Measurements from ENCODE around the gene SLC48A1.

The SLC48A1 gene

DNA sequence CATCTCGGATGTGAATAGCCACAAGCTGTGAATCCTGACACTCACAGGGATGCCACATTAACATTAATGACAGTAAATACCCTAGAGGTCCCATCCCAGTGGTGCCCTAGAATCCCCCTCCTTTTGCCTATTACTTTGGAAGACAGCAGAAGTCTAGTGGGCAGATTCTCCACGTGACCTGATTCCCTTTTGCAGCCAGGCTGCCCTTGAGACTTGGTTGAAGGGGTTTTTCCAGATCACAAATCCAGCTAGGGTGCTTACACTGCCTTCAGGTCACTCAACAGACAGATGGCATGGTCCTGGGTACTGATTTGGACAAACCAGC lies 38.0 kb downstream of the SLC48A1 start:
- H3K9me2 ChIP-seq (ENCODE audit: low read depth, low read length), result no peaks in the 10 kb centered on the region
- H3K79me2 ChIP-seq (ENCODE audit: insufficient read depth, low read length), result peaks cover 19% of the 10 kb centered on the region
- no peaks in the 10 kb centered on the region for H4K20me1 ChIP-seq (ENCODE audit: insufficient read depth, low read length)
- H3K4me3 ChIP-seq (ENCODE audit: low read depth, low read length, poor library complexity, severe bottlenecking), result peak overlapping the region; percentile 61
- H3F3A ChIP-seq (ENCODE audit: insufficient read depth, low read length), result no peaks in the 10 kb centered on the region
- H3K4me2 ChIP-seq (ENCODE audit: low read length), result peak overlapping the region; percentile 84
- H3K36me3 ChIP-seq (ENCODE audit: insufficient read depth, low read length), result peaks cover 12% of the 10 kb centered on the region; the same call in 1 of the 2 replicates
- peak overlapping the region; percentile 81 for H3K9ac ChIP-seq (ENCODE audit: low read length)
- no peak for TF ChIP-seq EZH2 (IDR thresholded peaks at IDR 0.05; ENCODE audit: borderline replicate concordance, low read length)
- TF ChIP-seq, protein P1, sequence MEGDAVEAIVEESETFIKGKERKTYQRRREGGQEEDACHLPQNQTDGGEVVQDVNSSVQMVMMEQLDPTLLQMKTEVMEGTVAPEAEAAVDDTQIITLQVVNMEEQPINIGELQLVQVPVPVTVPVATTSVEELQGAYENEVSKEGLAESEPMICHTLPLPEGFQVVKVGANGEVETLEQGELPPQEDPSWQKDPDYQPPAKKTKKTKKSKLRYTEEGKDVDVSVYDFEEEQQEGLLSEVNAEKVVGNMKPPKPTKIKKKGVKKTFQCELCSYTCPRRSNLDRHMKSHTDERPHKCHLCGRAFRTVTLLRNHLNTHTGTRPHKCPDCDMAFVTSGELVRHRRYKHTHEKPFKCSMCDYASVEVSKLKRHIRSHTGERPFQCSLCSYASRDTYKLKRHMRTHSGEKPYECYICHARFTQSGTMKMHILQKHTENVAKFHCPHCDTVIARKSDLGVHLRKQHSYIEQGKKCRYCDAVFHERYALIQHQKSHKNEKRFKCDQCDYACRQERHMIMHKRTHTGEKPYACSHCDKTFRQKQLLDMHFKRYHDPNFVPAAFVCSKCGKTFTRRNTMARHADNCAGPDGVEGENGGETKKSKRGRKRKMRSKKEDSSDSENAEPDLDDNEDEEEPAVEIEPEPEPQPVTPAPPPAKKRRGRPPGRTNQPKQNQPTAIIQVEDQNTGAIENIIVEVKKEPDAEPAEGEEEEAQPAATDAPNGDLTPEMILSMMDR (IDR thresholded peaks at IDR 0.05; ENCODE audit: low read length), result no peak
- no peaks in the 10 kb centered on the region for H3K27me3 ChIP-seq (ENCODE audit: insufficient read depth, low read length)
- no peak overlapping the region for H2AFZ ChIP-seq (ENCODE audit: low read length)
- peaks cover 99% of the 10 kb centered on the region for H3K4me1 ChIP-seq (ENCODE audit: insufficient read depth, low read length, severe bottlenecking)
- H3K27ac ChIP-seq (ENCODE audit: low read depth, low read length, poor library complexity, severe bottlenecking), result peak overlapping the region; percentile 98
- H3K9me3 ChIP-seq (ENCODE audit: low read length), result no peaks in the 10 kb centered on the region

DNA sequence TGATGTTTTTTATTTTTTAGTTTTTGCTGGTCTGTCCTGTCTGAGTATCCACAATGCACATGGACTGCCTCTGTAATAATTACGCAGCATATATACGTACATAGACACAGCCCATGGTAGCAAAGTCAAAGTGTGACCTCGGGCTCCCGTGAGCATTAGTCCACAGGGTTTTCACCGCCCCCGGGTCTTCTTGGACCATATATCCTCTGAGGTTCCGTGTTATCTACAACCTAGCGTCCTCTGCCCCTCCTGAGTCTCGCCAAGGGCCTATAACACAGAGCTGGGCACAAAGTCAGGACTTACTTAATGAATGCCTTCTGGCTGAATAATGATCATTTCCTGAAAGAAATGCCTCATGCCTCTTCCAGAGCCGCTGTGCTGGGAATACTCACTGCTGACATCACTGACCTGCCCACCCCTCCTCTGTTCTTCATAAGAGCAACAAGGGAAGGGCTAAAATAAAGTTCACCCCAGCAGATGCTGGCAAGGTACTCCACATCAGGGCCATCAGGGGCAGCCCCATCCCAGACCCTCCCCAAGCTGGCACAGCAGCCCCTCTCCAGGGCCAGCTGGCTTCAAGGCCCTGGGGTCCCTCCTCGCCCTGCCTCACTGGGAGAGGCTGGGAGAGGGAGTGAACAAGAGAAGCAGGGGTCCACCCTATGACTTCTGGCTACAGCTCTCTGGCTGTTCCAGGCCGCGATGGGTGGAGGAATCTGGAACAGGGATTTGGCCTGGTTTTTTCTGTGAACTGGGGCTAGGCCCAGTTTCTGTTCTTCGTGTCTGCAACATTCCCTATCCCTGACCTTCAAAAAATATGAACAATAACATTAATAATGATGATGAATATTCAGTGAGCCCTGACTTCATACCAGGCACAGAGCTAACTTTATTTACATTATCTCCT lies 38.8 kb downstream of the SLC48A1 start:
- Histone ChIP-seq H3K4me1 (ENCODE audit: insufficient read depth, low read length, severe bottlenecking) (peaks cover 99% of the 10 kb centered on the region), H3K9me3 (ENCODE audit: low read length) (no peaks in the 10 kb centered on the region), H3K4me3 (ENCODE audit: low read depth, low read length, poor library complexity, severe bottlenecking) (peak overlapping the region; percentile 61), H3F3A (ENCODE audit: insufficient read depth, low read length) (no peaks in the 10 kb centered on the region), H3K36me3 (ENCODE audit: insufficient read depth, low read length) (peaks cover 7% of the 10 kb centered on the region; the same call in 1 of the 2 replicates), H3K27me3 (ENCODE audit: insufficient read depth, low read length) (no peaks in the 10 kb centered on the region), H3K9ac (ENCODE audit: low read length) (peak overlapping the region; percentile 81), H3K79me2 (ENCODE audit: insufficient read depth, low read length) (peaks cover 25% of the 10 kb centered on the region), H3K9me2 (ENCODE audit: low read depth, low read length) (no peaks in the 10 kb centered on the region), H3K4me2 (ENCODE audit: low read length) (peak overlapping the region; percentile 84), H3K27ac (ENCODE audit: low read depth, low read length, poor library complexity, severe bottlenecking) (peak overlapping the region; percentile 98), H4K20me1 (ENCODE audit: insufficient read depth, low read length) (no peaks in the 10 kb centered on the region), H2AFZ (ENCODE audit: low read length) (no peak overlapping the region)
- TF ChIP-seq, protein P1 (IDR thresholded peaks at IDR 0.05; ENCODE audit: low read length), result no peak
- no peak for TF ChIP-seq EZH2 (IDR thresholded peaks at IDR 0.05; ENCODE audit: borderline replicate concordance, low read length)

DNA sequence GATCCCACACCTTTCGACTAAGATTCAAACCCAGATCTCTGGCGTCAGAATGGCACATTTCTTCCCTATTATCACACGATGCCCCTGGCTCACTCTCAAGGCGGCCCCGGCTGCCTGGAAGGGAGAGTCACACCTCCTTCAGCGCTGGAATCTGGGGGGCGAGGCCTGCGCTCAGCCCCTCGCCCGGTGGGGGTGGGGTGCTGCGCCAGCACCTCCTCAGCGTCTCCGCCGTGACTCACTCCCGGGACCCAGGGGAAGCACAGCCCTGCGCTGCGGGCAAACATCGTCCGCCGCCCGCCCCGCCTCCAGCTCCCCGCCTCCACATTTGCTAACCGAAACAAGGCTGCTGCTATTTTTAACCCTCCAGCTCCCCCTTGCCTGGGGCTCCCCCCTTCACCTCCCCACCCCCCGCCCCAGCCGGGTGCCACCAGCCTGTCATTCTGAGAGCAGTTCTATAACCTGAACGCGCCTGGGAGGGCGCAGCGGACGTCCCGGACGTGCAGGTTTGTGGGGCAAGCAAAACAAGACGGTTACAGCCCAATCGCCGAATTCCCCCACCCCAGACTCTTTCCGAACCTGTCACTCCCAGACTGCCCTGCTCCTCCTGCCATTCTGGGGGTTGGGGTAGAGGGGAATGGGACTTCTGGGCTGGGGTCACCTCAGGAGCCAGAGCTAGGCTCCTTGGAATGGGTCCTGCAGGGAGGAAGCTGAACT lies 39.9 kb downstream of the SLC48A1 start:
- Histone ChIP-seq H3K4me1 (ENCODE audit: insufficient read depth, low read length, severe bottlenecking) (peaks cover 99% of the 10 kb centered on the region), H3K4me2 (ENCODE audit: low read length) (peak overlapping the region; percentile 84), H2AFZ (ENCODE audit: low read length) (no peak overlapping the region), H3K9ac (ENCODE audit: low read length) (peak overlapping the region; percentile 81), H3K36me3 (ENCODE audit: insufficient read depth, low read length) (peaks cover 10% of the 10 kb centered on the region; the same call in 1 of the 2 replicates), H3K9me3 (ENCODE audit: low read length) (no peaks in the 10 kb centered on the region), H3K27me3 (ENCODE audit: insufficient read depth, low read length) (no peaks in the 10 kb centered on the region), H3K9me2 (ENCODE audit: low read depth, low read length) (no peaks in the 10 kb centered on the region), H3K4me3 (ENCODE audit: low read depth, low read length, poor library complexity, severe bottlenecking) (peak overlapping the region; percentile 61), H3K27ac (ENCODE audit: low read depth, low read length, poor library complexity, severe bottlenecking) (peak overlapping the region; percentile 98), H3F3A (ENCODE audit: insufficient read depth, low read length) (no peaks in the 10 kb centered on the region), H3K79me2 (ENCODE audit: insufficient read depth, low read length) (peaks cover 36% of the 10 kb centered on the region), H4K20me1 (ENCODE audit: insufficient read depth, low read length) (no peaks in the 10 kb centered on the region)
- TF ChIP-seq, protein P1 (IDR thresholded peaks at IDR 0.05; ENCODE audit: low read length), result 0 out of 2 replicates have a peak, but pooled peaks have one; percentile 17
- TF ChIP-seq EZH2 (IDR thresholded peaks at IDR 0.05; ENCODE audit: borderline replicate concordance, low read length), result no peak

Data from OCI-LY1 (cell line).